HG03066 (cell line): ENCODE data around the gene GLYR1.

Source experiments
- ATAC-seq: cut with Tn5 transposase; IDR thresholded peaks from one replicate; pipeline ENCODE4 v1.9.1; 2021; ENCODE audit warnings: low read depth; ENCODE audit not compliant: unreplicated experiment

Gene GLYR1

DNA sequence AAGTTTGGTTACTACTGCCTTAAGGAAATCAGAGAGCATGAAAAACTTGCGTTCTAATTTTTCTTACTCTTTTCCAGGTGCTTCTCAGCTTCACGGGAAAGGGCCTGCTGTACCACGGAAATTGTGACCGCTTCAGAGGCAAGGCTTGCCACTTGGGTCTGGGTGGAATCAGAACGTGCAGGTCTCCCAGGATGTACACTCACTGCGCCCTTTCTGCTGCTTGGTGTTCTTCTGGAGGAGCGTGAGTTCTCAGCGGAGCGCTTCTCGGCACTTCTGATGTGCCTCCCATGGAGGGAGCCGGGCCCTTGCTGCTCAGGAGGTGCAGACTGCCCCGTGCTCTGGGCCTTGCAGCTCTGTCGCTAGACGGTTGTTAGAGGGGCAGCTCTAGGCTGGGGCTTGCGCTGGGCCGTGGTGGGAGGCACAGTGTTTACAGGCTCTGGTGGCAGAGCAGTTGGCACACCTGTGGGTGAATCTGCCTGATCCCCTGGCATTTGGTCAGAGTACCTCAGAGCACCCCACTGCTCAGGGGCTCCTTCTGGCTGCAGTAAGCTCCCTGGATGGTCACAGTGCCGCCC, 33.0 kb upstream of the GLYR1 start:
- ATAC-seq: no peak

DNA sequence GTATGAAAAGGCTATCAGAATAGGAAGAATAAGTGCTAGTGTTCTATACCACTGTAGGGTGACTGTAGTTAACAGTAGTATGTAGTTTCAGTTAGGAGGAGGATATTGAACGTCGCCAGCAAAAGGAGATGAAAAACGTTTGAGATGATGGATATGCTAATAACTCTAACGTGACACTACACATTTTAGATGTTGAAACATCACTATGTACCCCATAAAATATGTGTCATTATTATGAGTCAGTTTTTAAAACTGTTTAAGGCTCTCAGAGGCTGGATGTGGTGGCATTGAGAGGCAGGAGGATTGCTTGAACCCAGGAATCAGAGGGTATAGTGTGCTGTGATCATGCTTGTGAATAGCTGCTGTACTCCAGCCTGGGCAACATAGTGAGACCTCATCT, 32.0 kb upstream of the GLYR1 start:
- ATAC-seq: no peak

DNA sequence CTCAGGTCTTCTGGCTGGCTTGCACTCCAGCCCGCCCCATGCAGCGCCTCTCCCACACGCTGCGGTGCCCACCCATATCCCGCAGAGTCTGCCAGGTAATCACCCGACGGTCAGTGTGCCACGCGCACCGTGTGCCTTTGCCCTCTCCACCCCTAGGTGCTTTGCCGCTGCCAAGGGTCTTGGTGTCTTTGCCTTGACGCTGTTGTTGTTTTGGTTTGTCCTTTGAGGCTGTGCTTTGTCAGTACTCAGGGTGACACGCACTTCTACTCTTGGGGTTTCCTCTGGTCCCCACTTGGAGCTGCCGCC, 30.2 kb upstream of the GLYR1 start:
- ATAC-seq: no peak

GRCh38 chr16:4876646-4877379, 29.7 kb upstream of the GLYR1 start:
- ATAC-seq: no peak

- ATAC-seq: no peak
These were observed 27.6 kb upstream of the GLYR1 start for GRCh38 chr16:4874666-4875065.

GRCh38 chr16:4873091-4873490, 26.0 kb upstream of the GLYR1 start:
- no peak for ATAC-seq

DNA sequence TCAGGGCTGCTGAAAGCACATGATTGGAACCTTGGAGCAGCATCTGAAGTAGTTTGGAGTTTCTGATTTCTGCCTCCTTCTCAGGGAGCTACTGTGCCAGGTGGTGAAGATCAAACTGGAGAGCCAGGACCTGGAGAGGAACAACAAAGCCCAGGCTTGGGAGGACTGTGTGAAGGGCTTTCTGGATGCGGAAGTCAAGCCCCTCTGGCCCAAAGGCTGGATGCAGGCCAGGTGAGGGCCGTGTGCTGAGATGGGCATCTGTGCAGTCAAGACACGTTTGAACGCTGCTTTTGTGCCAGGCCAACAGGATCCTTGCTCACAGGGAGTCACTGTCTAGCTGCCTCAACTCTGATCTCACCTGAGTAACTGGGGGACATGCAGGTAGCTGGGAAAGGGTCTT, 24.0 kb upstream of the GLYR1 start:
- ATAC-seq: no peak

DNA sequence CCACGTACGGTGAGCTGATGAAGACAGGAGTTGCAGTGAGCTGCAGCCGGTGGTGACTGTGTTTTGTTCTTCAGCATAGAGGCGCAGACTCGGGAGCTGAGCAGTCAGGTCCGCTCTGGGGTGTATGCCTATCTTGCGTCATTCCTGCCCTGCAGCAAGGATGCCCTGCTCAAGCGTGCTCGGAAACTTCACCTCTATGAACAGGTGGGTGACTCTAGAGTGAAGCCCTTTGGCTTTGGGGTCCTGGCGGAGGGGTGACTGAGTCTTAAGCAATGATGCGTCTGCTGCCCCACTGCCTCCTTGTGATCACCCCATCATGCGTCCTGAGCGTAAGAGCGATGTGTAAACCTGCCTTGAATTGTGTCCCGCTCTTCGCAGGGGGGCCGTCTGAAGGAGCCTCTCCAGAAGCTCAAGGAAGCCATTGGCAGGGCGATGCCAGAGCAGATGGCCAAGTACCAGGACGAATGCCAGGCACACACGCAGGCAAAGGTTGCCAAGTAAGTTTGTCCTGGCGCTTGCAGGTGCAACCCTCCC, 23.1 kb upstream of the GLYR1 start:
- ATAC-seq: no peak

- ATAC-seq: no peak
These were observed 22.2 kb upstream of the GLYR1 start for GRCh38 chr16:4869147-4869805.

GRCh38 chr16:4868535-4868934, 21.4 kb upstream of the GLYR1 start:
- ATAC-seq: no peak

GRCh38 chr16:4868026-4868425, 20.9 kb upstream of the GLYR1 start:
- ATAC-seq: no peak

DNA sequence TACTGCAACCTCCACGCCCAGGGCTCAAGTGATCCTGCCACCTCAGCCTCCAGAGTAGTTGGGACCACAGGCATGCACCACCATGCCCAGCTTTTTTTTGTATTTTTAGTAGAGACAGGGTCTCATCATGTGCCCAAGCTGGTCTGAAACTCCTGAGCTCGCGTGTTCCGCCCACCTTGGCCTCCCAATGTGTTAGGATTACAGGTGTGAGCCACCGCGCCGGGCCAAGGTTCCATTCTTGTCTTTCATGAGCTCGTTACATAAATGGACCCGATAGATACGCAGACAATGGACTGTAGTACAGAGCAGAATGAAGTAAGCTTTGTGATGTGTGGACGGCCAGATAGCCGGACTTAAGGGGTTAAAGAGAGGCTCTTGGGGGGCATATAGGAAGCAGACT, 19.5 kb upstream of the GLYR1 start:
- no peak for ATAC-seq

GRCh38 chr16:4865231-4865860, 18.3 kb upstream of the GLYR1 start:
- no peak for ATAC-seq

DNA sequence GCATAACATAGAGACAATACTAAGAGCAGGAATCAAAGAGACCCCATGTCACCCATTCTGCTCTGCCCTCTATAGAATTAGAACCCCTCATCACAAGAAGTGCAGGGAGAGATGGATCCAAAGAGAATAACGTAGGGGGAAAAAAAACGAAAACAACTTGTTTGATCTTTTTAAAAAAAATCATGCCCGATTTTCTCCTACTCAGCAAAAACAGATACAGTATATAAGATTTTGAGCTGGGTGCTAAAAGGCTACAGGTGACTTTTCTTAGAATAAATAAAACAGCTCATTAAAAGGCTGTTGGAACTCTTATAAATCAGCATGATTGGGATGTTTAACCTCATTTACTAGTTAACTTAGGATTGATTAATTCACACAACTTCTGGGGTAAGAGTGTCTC, 17.6 kb upstream of the GLYR1 start:
- no peak for ATAC-seq

- ATAC-seq: no peak
These were observed 15.6 kb upstream of the GLYR1 start for GRCh38 chr16:4862639-4863038.

DNA sequence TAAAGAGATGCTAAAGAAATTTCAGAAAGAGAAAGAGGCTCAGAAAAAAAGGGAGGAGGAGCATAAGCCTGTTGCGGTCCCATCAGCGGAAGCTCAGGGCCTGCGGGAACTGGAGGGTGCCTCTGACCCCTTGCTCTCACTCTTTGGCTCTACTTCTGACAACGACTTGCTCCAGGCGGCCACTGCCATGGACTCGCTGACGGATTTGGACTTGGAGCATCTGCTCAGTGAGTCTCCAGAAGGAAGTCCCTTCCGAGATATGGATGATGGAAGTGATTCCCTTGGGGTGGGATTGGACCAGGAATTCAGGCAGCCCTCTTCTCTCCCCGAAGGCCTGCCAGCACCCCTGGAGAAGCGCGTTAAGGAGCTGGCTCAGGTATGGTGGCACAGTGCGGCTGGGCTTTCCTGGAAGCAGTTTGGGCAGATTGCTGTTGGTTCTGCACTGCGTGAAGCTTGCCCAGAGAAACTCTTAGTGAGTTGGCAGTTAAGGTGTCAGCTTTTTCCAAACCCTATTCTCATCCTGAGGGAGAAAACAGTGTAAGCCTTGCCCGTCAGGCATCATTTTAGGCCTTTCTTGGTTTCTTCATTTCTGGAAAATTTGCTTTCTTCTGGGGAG, 13.7 kb upstream of the GLYR1 start:
- ATAC-seq: no peak

DNA sequence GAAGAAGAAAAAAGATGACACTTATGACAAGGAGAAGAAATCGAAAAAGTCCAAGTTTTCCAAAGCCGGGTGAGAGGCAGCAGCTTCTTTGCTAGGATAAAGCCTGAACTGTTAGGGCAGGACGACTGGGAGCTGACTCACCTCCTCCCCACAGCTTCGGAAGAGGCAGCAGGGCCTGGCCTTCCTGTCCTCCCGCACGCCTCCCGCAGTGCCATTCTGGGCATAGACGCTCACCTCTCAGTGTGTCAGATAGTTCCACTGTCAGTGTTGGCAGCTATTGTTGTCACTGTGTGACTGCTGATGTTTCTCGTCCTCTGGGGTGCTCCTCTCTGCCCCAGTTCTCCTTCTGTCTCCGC, 12.8 kb upstream of the GLYR1 start:
- ATAC-seq: no peak

DNA sequence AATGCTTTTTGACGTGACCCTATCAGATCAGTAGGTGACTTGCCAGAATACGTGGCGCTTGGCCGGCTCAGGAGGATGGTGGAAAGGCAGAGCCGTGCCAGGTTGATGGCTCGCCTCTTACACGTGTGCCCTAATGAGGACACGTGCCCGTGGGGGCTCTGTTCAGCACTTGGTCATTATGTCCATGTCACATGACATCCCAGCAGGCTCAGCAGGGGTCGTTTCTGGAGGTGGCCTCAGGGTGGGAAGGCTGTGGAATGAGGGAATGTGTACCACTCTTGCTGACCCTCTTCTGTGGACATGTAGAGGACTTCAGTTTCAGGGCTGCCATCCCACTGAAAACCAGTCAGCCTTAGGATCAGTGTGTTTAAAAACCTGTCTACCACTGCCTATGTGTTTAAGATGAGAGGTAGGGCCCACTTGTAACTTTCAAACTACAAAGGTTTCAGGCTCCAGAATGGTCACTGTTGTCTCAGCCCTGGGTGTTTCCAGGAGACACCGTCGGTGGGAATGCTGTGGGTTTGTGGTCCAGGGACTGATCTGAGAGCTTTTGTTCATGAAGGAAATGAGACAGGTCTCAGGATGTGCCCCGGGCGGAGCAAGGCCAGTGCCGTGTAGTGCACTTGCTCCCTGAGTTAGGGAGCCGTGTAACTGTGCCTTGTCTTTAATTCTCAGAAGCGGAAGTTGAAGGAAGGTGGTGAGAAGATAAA, 12.3 kb upstream of the GLYR1 start:
- ATAC-seq: no peak

DNA sequence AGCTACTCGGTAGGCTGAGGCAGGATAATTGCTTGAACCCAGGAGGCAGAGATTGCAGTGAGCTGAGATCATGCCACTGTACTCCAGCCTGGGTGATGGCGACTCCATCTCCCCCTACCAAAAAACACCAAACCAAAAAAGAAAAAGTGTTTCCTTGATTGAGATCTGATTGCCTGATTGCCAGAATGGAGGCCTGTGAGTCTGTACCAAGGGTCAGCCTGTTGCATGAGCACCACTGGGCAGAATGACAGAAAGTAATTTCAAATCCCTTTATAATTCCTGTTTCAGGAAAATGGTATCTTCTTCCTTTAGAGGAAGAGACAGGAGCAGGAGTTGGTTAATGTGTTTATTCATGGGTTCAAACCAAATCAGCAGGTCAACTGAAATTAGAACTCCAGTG, 8.7 kb upstream of the GLYR1 start:
- ATAC-seq: no peak

- no peak for ATAC-seq
These were observed 8.3 kb upstream of the GLYR1 start for GRCh38 chr16:4855371-4855770.
